ENCODE data around the gene SAA2. TPM values are rescaled to one million over a fixed set of nuclear protein-coding genes. Genes with fewer than 3 reads are reported as not detected.
"Not testable (repeated sequence)": the region's sequence is repeated elsewhere in the genome, so short reads cannot be mapped to it uniquely, and the experiment has no call there.

SAA2 gene
- total RNA-seq, 1 donor from 2014 or later = not detected

GRCh38 chr11:18282626-18283025 is 34.2 kb upstream of the SAA2 start:
- H3K27ac Mint-ChIP-seq = no peak overlapping the region
- DNase-seq (ENCODE audit: low spot score, unreplicated experiment) = no peak
- no peaks in the 10 kb centered on the region for H3K4me1 Mint-ChIP-seq (ENCODE audit: low read depth)
- H3K4me3 Mint-ChIP-seq (ENCODE audit: low read depth) = no peak overlapping the region
- no peaks in the 10 kb centered on the region for H3K9me3 Mint-ChIP-seq (ENCODE audit: low read depth)
- no peaks in the 10 kb centered on the region for H3K27me3 Mint-ChIP-seq
- no peak for TF ChIP-seq CTCF (IDR thresholded peaks at IDR 0.05; ENCODE audit: unreplicated experiment)
- H3K36me3 Mint-ChIP-seq (ENCODE audit: insufficient read depth) = peaks cover 24% of the 10 kb centered on the region

GRCh38 chr11:18280438-18281045 is 32.1 kb upstream of the SAA2 start:
- no peaks in the 10 kb centered on the region for H3K27me3 Mint-ChIP-seq
- H3K27ac Mint-ChIP-seq = no peak overlapping the region
- peaks cover 27% of the 10 kb centered on the region for H3K36me3 Mint-ChIP-seq (ENCODE audit: insufficient read depth)
- no peak for DNase-seq (ENCODE audit: low spot score, unreplicated experiment)
- no peaks in the 10 kb centered on the region for H3K4me1 Mint-ChIP-seq (ENCODE audit: low read depth)
- TF ChIP-seq CTCF (IDR thresholded peaks at IDR 0.05; ENCODE audit: unreplicated experiment) = no peak
- no peak overlapping the region for H3K4me3 Mint-ChIP-seq (ENCODE audit: low read depth)
- H3K9me3 Mint-ChIP-seq (ENCODE audit: low read depth) = no peaks in the 10 kb centered on the region

GRCh38 chr11:18277565-18278271 is 29.2 kb upstream of the SAA2 start:
- Mint-ChIP-seq H3K27me3 (no peaks in the 10 kb centered on the region), H3K9me3 (ENCODE audit: low read depth) (no peaks in the 10 kb centered on the region)

GRCh38 chr11:18271206-18271605 is 22.7 kb upstream of the SAA2 start:
- Mint-ChIP-seq H3K9me3 (ENCODE audit: low read depth) (no peaks in the 10 kb centered on the region), H3K27me3 (no peaks in the 10 kb centered on the region), H3K27ac (no peak overlapping the region), H3K4me1 (ENCODE audit: low read depth) (no peaks in the 10 kb centered on the region), H3K4me3 (ENCODE audit: low read depth) (no peak overlapping the region), H3K36me3 (ENCODE audit: insufficient read depth) (peaks cover 4% of the 10 kb centered on the region)
- DNase-seq (ENCODE audit: low spot score, unreplicated experiment) = no peak
- TF ChIP-seq CTCF (IDR thresholded peaks at IDR 0.05; ENCODE audit: unreplicated experiment) = no peak

More at GRCh38 chr11:18277565-18278271, 29.2 kb upstream of the SAA2 start:
- DNase-seq (ENCODE audit: low spot score, unreplicated experiment) = no peak
- Mint-ChIP-seq H3K36me3 (ENCODE audit: insufficient read depth) (peaks cover 27% of the 10 kb centered on the region), H3K4me3 (ENCODE audit: low read depth) (no peak overlapping the region), H3K4me1 (ENCODE audit: low read depth) (no peaks in the 10 kb centered on the region), H3K27ac (no peak overlapping the region)
- TF ChIP-seq CTCF (IDR thresholded peaks at IDR 0.05; ENCODE audit: unreplicated experiment) = no peak

GRCh38 chr11:18270102-18270501 is 21.6 kb upstream of the SAA2 start:
- H3K27ac Mint-ChIP-seq = no peak overlapping the region
- TF ChIP-seq CTCF (IDR thresholded peaks at IDR 0.05; ENCODE audit: unreplicated experiment) = no peak
- no peaks in the 10 kb centered on the region for H3K4me1 Mint-ChIP-seq (ENCODE audit: low read depth)
- no peaks in the 10 kb centered on the region for H3K9me3 Mint-ChIP-seq (ENCODE audit: low read depth)
- no peak overlapping the region for H3K4me3 Mint-ChIP-seq (ENCODE audit: low read depth)
- no peak for DNase-seq (ENCODE audit: low spot score, unreplicated experiment)
- peaks cover 3% of the 10 kb centered on the region for H3K27me3 Mint-ChIP-seq
- peaks cover under 1% of the 10 kb centered on the region for H3K36me3 Mint-ChIP-seq (ENCODE audit: insufficient read depth)

GRCh38 chr11:18269252-18269651 is 20.8 kb upstream of the SAA2 start:
- H3K9me3 Mint-ChIP-seq (ENCODE audit: low read depth); DNase-seq (ENCODE audit: low spot score, unreplicated experiment); H3K4me1 Mint-ChIP-seq (ENCODE audit: low read depth); H3K36me3 Mint-ChIP-seq (ENCODE audit: insufficient read depth); H3K27me3 Mint-ChIP-seq; H3K4me3 Mint-ChIP-seq (ENCODE audit: low read depth); H3K27ac Mint-ChIP-seq: not testable (repeated sequence)

- DNase-seq (ENCODE audit: low spot score, unreplicated experiment); H3K27me3 Mint-ChIP-seq; H3K4me3 Mint-ChIP-seq (ENCODE audit: low read depth); H3K36me3 Mint-ChIP-seq (ENCODE audit: insufficient read depth); H3K4me1 Mint-ChIP-seq (ENCODE audit: low read depth); H3K9me3 Mint-ChIP-seq (ENCODE audit: low read depth); H3K27ac Mint-ChIP-seq: not testable (repeated sequence)
Observed at GRCh38 chr11:18267335-18268133, 19.1 kb upstream of the SAA2 start.

All from progenitor cell of endocrine pancreas (in vitro differentiated cells).